Fibroblast of lung (primary cell): Measurements from ENCODE around the gene RNASEH2B.

ENCODE experiments used
- EZH2 ChIP-seq: IDR thresholded peaks from 2 replicates; pipeline ENCODE4 v1.5.1; 2012; ENCODE audit warnings: low read length, control low read depth, mild to moderate bottlenecking; ENCODE audit errors: missing control alignments
- TF ChIP-seq, protein P1 (sequence below), 2 donors: IDR thresholded peaks in 1 of 2; conservative IDR thresholded peaks in 1 of 2; 1 replicate in 1 of 2; 2 replicates in 1 of 2; pipeline ENCODE4 v1.5.1; 2011 to 2012; ENCODE audit warnings: low read length in 2 of 2, control low read depth in 1 of 2, inconsistent platforms in 1 of 2, low read depth in 1 of 2, mild to moderate bottlenecking in 1 of 2

DNA sequence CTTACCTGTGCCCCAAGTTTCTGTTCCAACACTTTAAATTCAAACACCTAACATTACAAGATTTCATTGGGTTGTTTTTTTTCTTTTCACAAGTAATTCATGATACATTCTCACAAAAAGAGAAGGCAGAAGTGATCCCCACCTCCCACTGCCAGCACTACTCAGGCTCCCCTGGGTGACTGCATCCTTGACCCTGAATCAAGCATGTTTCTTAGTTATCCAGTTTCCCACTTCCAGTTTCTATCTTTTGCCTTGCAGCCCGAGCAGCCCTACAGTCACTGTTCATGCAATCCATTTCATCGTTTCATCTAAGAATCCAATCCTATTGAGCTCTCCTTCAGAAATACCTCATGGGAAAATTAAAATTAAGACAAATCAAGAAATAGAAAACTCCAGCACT is 61.4 kb downstream of the RNASEH2B start:
- TF ChIP-seq, protein P1, sequence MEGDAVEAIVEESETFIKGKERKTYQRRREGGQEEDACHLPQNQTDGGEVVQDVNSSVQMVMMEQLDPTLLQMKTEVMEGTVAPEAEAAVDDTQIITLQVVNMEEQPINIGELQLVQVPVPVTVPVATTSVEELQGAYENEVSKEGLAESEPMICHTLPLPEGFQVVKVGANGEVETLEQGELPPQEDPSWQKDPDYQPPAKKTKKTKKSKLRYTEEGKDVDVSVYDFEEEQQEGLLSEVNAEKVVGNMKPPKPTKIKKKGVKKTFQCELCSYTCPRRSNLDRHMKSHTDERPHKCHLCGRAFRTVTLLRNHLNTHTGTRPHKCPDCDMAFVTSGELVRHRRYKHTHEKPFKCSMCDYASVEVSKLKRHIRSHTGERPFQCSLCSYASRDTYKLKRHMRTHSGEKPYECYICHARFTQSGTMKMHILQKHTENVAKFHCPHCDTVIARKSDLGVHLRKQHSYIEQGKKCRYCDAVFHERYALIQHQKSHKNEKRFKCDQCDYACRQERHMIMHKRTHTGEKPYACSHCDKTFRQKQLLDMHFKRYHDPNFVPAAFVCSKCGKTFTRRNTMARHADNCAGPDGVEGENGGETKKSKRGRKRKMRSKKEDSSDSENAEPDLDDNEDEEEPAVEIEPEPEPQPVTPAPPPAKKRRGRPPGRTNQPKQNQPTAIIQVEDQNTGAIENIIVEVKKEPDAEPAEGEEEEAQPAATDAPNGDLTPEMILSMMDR (conservative IDR thresholded peaks at IDR 0.05 in 1 of 2, IDR thresholded peaks at IDR 0.05 in 1 of 2; ENCODE audit: low read depth in 1 of 2, low read length in 2 of 2): no peak
- no peak for TF ChIP-seq EZH2
